ENCODE results near the gene IFITM1. TPM values are rescaled to one million over a fixed set of nuclear protein-coding genes. Genes with fewer than 3 reads are reported as not detected.
"Not testable (repeated sequence)": the region's sequence is repeated elsewhere in the genome, so short reads cannot be mapped to it uniquely, and the experiment has no call there.

The IFITM1 gene
- total and polyA plus RNA-seq, 2 experiments from 2014 or later = 98.0 to 159 TPM

GRCh38 chr11:319121-319887 lies 5.5 kb downstream of the IFITM1 start:
- H3K27me3 ChIP-seq = peaks cover 14% of the 10 kb centered on the region
- WGBS (ENCODE audit: low lambda C conversion rate, missing lambda C conversion rate) = 14% methylated on average over 21 of the region's 29 CpGs
- not testable (repeated sequence) for H3K36me3 ChIP-seq (replicated peaks; ENCODE audit: insufficient read depth, low read depth); H2AFZ ChIP-seq; DNase-seq (ENCODE audit: low spot score); H3K9me3 ChIP-seq (ENCODE audit: low read depth); H4K20me1 ChIP-seq (ENCODE audit: insufficient read depth, poor library complexity, severe bottlenecking); H3K9me2 ChIP-seq (replicated peaks; ENCODE audit: insufficient read depth)
- peaks cover 37% of the 10 kb centered on the region for H3K79me2 ChIP-seq
- H3K4me2 ChIP-seq = peak overlapping the region; percentile 89
- peak overlapping the region; percentile 100 for H3K27ac ChIP-seq
- peaks cover 28% of the 10 kb centered on the region for H3K4me1 ChIP-seq (ENCODE audit: insufficient read depth)
- peak overlapping the region; percentile 17 for H3K4me3 ChIP-seq

GRCh38 chr11:319888-320273 lies 6.0 kb downstream of the IFITM1 start:
- DNase-seq (ENCODE audit: low spot score); H3K9me3 ChIP-seq (ENCODE audit: low read depth); H3K9me2 ChIP-seq (replicated peaks; ENCODE audit: insufficient read depth); H3K36me3 ChIP-seq (replicated peaks; ENCODE audit: insufficient read depth, low read depth); H2AFZ ChIP-seq; H4K20me1 ChIP-seq (ENCODE audit: insufficient read depth, poor library complexity, severe bottlenecking): not testable (repeated sequence)
- Histone ChIP-seq H3K79me2 (peaks cover 36% of the 10 kb centered on the region), H3K27ac (peak overlapping the region; percentile 100), H3K4me3 (peak overlapping the region; percentile 17), H3K4me1 (ENCODE audit: insufficient read depth) (peaks cover 33% of the 10 kb centered on the region), H3K4me2 (peak overlapping the region; percentile 89), H3K27me3 (peaks cover 14% of the 10 kb centered on the region)
- WGBS (ENCODE audit: low lambda C conversion rate, missing lambda C conversion rate) = 0% methylated on average over 2 of the region's 10 CpGs

- H3K4me1 ChIP-seq (ENCODE audit: insufficient read depth) = peaks cover 29% of the 10 kb centered on the region
- H3K27me3 ChIP-seq = no peaks in the 10 kb centered on the region
- H3K4me2 ChIP-seq = peak overlapping the region; percentile 64
- peak overlapping the region; percentile 73 for H2AFZ ChIP-seq
- no peak for DNase-seq (ENCODE audit: low spot score)
- no peaks in the 10 kb centered on the region for H4K20me1 ChIP-seq (ENCODE audit: insufficient read depth, poor library complexity, severe bottlenecking)
- H3K36me3 ChIP-seq (replicated peaks; ENCODE audit: insufficient read depth, low read depth) = no peaks in the 10 kb centered on the region
- no peaks in the 10 kb centered on the region for H3K9me3 ChIP-seq (ENCODE audit: low read depth)
- peak overlapping the region; percentile 90 for H3K27ac ChIP-seq
- TF ChIP-seq CTCF (IDR thresholded peaks at IDR 0.05; ENCODE audit: poor library complexity) (no peak), EZH2phosphoT487 (IDR thresholded peaks at IDR 0.05; ENCODE audit: low read depth, severe bottlenecking, unreplicated experiment) (no peak), EZH2 (IDR thresholded peaks at IDR 0.05; ENCODE audit: borderline replicate concordance) (no peak)
- WGBS (ENCODE audit: low lambda C conversion rate, missing lambda C conversion rate) = 51% methylated on average over 11 of the region's 11 CpGs
- peaks cover 10% of the 10 kb centered on the region for H3K79me2 ChIP-seq
- H3K4me3 ChIP-seq = no peak overlapping the region
- no peaks in the 10 kb centered on the region for H3K9me2 ChIP-seq (replicated peaks; ENCODE audit: insufficient read depth)
These were observed 10.3 kb downstream of the IFITM1 start for GRCh38 chr11:324156-324555.

- H3K4me3 ChIP-seq; H3K9me2 ChIP-seq (replicated peaks; ENCODE audit: insufficient read depth); DNase-seq (ENCODE audit: low spot score); H3K9me3 ChIP-seq (ENCODE audit: low read depth); H3K79me2 ChIP-seq; H3K27me3 ChIP-seq; H4K20me1 ChIP-seq (ENCODE audit: insufficient read depth, poor library complexity, severe bottlenecking); H3K36me3 ChIP-seq (replicated peaks; ENCODE audit: insufficient read depth, low read depth): not testable (repeated sequence)
- H2AFZ ChIP-seq = peak overlapping the region; percentile 73
- H3K27ac ChIP-seq = peak overlapping the region; percentile 90
- H3K4me2 ChIP-seq = peak overlapping the region; percentile 64
- WGBS (ENCODE audit: low lambda C conversion rate, missing lambda C conversion rate) = 52% methylated on average over 29 of the region's 34 CpGs
- H3K4me1 ChIP-seq (ENCODE audit: insufficient read depth) = peaks cover 29% of the 10 kb centered on the region
These were observed 11.0 kb downstream of the IFITM1 start for GRCh38 chr11:324593-325517.
